Measurements from ENCODE around the gene IL22.

DNA sequence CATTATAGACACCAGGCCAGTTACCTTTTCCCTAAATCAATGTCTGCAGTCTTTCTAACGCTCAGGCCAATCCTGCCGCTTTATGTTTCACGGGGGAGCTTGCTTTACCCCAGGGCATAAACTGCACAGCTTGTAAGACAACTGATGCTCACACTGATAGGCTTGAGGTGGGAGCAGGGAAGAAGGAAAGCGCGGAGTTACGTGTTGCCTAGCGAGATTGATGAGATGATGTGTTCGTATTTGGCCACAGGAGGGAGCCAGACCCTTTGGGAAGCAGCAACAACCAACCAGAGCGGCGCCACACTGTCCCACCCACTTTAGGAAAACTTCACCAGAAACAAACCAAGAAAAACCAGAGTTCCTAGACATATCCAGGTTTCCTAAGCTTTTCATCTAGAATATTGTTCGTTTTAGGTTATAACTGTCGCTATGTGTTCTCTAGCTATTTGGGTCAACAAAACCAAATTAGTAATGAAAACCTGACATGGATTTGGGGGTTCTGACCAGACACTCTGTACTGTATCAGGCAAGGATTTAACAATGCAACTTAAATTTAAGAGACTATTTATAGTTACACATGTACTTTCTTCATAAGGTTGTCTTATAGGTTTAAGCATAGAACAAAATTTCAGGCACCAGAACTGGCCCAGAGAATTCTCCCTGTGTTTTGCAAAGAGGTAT, 30.2 kb downstream of the IL22 start:
- TF ChIP-seq CTCF (IDR thresholded peaks at IDR 0.05) (peak; percentile 75 to 84 (median 78)), POLR2A (IDR thresholded peaks at IDR 0.05) (no peak), POLR2AphosphoS5 (IDR thresholded peaks at IDR 0.05) (no peak), EP300 (IDR thresholded peaks at IDR 0.05; ENCODE audit: low read depth) (no peak)

Measured in transverse colon (tissue), 4 donors.